HG03575 (cell line): ENCODE measurements around the gene PDK2.

Experiments
- ATAC-seq: cut with Tn5 transposase; IDR thresholded peaks from one replicate; pipeline ENCODE4 v1.9.1; 2021; ENCODE audit not compliant: unreplicated experiment, insufficient number of reproducible peaks, low FRiP score; ENCODE audit errors: extremely low read depth

PDK2 gene

DNA sequence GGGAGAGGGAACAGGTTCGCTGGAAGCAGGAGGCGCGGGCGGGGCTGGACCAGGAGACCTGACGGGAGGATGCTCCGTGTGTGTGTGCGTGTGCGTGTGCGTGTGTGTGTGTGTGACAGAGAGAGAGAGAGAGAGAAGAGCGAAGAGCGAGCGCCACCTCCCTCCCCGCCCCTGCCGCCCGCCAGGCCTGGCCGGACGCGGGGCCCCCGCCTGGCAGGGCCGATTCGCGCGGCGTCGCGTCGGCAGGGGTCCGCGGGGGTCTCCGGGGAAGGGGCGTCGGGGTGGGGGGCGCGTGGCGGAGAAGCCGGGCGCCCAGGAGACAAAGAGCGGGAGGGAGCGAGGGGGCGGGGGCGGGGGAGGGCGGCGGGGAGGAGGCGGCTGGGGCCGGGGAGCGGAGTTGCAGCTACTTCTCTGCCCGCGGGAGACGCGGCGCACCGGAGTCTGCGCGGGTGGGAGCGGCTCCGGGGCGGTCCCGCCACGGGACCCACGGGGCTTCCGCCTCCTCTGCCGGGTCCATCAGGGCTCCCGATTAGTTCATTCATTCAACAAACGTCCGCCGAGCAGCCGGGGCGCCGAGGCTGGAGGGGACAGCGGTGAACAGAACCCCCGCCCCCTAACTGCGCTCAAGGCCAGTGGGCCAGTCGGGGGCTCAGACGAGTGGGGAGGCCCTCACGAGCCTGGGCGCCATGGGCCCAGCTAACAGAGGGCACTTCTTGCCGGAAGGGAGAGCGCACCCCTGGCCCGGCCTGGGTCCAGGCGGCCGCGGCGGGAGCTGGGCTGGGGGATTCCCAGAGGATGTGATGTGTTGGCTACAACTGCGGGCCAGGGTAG is 34.8 kb downstream of the PDK2 start, which contains the start of gene SAMD14:
Gene SAMD14 (minus strand): TSS at position 433 of the 831 bp plus-strand sequence. CDS start 5,201 bp downstream, outside the sequence.
- no peak for ATAC-seq

DNA sequence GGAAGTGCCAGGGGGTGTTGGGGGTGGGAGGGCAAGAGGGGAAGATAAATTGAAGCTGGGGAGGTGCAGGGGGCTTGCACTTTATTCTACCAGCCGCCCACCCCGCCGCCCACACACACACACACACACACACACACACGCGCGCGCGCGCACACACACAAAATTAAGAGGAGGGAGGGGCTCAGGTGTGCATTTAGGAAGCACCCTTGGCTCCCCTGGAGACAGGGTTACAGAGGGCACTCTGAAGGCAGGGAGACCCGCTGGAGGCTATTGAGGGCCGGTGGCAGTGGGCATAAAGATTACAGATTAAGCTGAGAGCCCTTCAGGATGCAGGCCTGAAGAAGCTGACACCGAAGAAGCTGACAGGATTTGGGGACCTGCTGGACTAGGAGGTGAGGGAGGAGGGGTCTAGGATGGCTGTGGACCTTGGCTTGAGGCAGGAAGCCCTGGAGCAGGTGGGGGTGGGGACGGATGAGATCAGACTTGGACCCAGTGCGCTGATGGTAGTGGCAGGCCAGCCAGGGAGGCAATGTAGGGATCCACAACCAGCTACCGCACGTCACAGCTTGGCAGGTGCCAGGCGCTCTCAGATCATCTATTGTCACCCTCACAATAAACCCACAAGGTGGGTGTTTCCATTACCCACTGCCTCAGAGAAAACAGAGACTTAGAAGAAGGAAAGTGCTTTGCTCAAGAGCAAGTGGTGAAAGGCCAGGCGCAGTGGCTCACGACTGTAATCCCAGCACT is 35.6 kb downstream of the PDK2 start:
- ATAC-seq = no peak

DNA sequence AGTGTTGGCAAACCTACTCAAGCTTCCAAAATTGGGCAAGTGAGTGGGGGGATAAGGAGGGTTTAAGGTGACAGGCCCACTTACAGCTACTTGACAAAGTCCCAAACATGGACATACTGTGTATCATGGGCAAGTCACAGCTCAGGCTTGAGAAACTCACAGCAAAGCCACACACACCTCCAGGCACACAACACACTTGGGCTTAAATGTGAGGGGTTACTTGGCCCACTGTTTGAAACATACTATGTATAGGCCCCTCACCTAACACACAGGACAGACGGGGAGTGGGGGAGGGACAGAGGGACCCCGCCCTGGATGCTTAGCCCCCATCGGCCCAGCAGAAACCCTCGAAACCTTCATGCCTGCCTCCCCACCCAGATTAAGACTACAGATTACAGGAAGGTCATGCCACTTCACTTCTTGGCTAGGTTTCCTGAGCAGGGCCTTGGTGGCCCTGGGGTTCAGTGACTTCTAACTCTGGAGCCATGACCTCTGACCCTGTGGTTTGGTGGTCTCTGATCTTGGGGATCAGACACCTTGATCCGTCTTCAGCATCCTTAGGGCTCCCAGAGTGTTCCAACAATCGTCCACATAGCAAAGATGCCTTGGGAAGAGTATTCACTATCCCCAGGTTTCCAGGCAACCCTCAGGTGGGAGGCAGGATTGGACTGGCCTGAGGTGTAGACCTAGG is 37.1 kb downstream of the PDK2 start:
- no peak for ATAC-seq

DNA sequence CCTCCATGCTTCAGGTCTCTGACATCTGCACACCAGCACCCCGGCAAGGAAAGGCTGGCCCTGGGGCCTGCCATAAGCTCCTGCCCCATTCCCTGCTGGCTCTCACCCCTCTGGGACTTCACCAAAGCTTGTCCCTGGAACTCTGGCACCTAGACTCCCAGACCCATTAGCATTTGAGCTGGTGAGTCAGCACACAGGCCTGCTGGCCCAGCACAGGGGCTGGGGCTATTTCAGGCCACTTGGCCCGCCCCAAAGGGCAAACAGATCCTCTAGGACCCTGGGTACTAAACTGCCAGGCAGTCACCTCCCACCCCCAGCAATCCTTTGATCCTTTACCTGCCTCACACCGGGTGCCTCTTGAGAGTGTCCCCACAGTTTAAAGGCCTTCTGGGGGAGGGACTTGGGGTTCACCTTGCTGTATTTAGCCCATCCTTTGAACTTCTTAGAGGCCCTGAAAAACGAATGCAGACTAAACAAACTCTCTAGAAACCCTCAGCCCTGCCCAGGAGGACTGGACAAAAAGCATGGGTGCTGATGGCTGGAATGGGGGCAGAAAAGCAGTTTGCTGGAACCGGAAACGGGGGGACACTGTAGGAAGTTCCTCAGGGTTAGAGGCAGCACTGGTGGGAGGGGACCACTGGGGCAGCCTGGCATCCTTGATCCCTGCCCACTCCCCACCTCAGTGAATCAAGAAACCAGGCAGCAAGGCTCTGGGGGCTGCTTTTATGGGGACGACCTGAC is 38.0 kb downstream of the PDK2 start:
- ATAC-seq = no peak

DNA sequence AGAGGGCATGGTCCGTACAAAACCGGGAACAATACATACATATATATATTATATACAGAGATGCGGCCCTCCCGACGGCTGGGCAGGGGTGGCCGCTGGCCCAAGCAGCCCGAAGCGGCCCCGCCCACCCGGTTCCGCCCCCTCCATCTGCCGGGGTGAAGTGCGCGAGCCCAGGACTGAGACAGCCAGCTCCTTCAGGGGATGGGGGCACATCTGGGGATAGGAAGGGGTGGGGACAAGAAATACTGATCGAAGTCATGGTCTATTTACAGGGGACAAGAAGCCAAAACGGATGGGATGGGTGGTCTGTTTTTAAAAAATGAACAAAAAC is 38.6 kb downstream of the PDK2 start:
- ATAC-seq = no peak

DNA sequence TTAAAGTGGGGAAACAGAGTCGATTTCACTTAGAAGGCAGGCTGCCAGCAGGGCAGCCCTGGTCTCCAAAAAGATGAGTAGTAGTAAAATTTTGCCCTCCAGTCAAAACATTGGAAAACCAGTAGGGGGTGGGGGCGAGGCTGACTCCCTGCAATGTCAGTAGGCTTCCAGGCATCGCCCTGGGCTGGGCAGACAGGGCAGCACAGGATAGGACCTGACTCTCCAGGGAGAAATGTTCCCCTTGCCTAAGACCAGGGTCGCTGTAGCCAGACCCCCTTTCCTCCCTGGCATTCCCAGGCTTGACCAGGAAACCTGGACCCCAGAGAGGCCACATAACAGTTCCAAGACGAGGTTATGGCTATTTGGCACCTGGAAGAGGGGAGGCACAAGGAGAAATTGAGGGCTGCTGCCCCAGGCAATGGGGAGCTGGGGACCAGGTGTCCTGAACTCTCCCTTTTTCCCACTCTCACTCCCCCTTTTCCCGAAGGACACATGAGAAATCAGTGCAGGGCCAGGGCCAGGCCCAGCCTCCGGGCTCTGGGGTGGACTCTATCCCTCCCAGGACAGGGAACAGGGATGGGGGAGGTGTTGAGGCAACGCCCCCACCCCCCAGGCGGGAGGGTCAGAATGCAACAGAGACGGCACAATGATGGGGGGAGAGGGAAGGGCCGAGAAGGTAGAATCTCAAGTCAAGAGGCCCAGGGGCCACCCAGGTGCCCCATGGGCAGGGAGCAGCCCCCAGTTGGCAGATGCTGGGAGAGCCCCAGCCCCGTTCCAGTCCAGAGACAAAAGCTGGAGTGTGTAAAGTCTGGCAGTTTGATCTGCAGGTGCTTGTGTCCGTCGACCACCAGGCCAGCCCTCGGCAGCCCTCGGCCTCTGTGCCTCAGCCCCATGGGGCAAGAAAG is 39.3 kb downstream of the PDK2 start:
- no peak for ATAC-seq

DNA sequence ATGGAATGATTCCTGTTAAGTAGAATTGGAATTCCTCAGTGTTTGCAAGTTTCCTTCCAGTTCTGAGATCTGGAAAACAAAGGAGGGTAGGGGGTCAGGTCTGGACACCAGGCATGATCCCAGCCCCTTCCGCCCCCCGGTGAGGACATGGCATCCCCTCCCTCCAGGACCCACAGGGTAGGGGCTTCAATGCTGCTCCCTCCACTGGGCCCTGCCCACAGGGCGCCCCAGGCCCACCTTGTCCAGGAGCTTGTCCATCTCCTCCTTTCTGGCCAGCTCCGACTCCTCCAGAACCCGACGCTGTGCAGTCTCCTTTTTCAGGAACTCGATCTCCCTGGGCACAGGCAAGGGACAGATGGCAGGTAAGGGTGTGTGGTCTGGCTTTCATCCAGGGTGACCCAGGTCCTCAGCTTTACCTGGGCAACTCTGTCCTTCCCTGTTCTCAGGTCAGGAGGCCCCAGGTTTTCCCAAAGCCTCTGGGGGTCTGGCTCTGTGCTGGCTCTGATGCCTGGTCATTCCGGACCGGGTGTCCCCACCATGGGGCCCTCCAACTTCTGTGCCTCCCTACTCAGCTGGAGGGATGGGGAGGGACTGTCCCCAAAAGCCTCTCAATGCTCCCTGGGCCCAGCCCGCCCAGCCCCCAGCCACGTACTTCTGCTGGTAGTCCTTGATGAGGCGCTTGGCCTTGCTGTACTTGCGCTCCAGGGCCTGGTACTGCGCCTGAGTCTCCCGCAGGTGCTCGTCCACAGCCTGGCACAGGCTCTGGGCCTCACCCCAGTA is 40.4 kb downstream of the PDK2 start:
- ATAC-seq = no peak

DNA sequence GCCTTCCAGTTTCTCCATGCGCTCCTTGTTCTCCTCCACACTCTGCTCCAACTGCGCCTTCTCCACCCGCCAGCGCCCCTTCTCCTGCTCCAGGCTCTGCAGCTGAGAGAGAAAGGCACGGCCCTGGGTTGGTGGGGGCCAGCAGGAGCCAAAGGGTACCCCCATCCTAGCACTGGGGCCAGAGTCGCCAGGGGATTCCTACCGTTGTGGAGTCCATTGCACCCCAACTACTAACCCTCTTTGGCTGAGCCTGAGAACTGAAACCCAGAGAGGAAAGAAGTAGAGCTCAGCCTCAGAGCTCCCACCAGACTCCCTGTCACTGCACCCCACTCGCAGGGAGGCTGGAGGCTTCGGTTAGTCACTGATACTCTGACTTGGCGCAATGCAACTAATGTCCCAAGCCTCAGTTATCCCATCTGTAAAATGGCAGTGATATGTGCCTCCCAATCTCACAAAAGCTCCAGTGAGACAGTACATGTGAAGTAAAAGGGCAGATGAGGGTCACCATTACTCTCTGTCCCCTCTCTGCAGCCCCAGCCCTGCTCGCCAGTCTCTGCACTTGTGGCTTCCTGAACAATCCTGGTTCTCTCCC is 41.0 kb downstream of the PDK2 start:
- no peak for ATAC-seq

DNA sequence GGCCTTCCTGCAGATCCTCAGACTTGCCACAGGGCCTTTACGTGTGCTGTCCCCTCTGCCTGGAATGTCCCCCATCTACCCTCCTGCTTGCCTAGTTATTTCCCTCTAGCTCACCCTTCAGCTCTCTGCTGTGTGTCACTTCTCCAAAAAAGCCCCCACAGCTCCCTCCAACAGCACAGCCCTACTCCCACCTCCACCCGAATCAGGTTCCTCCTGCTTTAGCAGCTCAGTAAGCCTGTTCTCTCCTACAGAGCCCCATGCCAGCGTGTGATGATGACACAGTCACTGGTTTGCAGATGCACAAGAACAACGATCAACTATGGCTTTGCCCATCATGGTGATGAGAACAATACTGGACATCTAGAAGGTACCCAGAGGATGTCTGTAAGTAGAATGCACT is 41.9 kb downstream of the PDK2 start:
- ATAC-seq = no peak

DNA sequence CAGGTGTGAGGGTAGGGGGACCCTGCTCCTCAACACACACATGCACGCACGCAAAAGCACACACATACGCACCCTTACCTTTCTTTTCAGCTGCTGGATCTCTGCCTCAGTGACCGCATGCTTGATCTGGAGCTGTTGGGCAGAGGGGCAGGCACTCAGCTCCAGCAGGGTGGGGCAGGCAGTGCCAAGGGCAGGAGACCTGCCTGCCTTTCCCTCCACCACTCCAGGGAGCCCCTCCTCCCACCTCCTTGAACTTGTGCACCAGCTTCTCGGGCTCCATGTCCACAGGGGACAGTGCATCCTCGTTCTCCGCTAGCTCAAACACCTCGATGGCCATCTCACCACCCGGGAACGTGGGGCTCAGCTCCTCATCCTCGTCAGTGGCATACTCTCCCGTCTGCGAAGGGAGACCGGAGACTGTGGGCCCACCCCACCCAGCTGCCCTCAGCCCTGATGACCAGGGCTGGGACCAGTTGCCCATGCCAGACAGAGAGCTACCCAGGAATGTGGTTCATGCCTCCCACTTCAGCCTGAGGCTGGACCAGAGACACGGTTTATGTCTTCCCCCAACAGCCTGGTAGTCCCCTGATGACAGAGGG is 44.1 kb downstream of the PDK2 start:
- ATAC-seq = no peak

DNA sequence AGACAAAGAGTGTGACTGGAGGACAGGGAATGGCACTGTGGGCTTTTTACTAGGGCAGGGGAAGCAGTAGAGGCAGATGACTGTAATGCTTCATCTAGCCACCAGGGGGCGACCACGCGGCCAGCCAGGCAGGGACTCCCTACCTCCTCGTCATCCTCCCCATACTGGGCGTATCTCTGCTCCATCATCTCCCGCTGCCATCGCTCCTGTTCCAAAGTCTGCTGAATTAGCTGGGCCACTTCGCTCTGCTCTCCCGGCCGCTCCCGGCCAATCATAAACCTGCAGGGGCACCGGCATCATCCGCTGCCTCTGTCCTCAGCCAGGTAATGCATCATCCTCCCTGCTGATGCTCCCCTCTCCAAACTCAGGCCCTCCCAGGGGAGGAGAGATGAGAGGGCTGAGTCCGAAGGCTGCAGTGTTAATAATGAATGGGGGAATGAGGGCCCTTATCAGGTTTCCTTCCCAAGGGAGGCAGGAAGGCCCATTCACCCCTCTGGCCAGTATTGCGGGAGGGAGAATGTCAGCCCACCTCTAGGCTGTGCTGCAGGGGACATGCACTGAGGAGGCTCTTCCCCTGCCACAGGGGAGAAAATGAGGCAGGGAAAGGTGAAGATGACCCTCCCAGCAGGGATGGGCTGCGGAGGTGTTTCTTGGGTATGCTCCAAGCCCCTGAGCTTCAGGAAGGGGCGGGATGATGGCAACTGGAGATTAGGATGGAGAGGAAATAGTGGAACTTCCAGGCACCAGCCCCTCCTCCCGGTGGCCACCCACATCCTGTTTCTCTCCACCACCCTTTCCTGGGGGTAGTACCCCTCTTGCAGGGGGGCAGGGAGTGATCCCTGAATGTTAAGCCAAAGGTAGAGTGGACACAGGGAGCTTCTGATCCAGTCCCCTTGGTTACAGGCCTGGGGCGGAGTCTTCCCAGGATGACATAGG is 45.1 kb downstream of the PDK2 start:
- ATAC-seq = no peak

DNA sequence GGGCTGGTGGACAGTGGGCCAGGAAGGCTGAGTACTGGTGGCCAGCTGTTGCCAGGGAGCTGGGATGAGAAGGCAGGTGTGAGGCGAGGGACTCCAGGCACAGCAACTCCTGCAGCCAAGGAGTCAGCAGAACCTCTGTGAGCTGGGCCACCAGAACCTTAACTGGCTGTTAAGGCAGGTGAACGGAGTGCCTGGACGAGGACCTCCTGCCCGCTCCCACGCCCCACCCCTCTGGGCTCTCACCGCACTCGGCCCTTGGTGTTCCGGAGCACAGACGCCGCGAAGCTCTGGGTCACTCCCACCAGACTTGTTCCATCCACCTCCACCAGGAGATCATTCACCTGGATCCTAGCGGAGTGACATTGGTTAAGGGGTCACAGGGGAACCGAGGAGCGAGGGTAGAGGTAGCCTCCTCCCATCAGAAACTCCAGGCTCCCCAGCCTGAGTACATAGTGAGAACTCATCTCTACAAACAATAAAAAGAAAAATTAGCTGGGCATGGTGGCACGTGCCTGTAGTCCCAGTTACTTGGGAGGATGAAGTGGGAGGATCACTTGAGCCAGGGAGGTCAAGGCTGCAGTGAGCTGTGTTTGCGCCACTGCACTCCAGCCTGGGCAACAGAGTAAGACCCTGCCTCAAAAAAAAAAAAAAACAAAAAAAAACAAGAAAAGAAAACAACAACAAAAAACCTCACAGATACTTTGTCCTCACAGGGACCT is 46.0 kb downstream of the PDK2 start:
- ATAC-seq = no peak

DNA sequence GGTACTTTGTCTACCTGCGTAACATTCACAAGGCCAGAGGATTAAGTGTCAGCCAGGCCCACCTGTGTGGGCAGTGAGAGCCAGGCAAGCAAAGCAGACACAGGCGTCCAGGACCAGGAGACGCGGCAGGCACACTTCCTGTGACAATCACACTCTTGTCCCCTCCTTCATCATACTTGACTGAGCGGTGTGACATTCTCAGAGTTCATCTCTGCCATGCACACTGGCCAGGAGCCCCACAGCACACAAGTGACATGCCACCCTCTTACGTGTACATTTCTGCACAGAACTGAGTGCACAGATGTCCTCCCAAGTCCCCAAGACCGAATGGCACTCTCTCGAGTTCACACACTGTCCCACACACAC is 46.6 kb downstream of the PDK2 start:
- ATAC-seq = no peak

DNA sequence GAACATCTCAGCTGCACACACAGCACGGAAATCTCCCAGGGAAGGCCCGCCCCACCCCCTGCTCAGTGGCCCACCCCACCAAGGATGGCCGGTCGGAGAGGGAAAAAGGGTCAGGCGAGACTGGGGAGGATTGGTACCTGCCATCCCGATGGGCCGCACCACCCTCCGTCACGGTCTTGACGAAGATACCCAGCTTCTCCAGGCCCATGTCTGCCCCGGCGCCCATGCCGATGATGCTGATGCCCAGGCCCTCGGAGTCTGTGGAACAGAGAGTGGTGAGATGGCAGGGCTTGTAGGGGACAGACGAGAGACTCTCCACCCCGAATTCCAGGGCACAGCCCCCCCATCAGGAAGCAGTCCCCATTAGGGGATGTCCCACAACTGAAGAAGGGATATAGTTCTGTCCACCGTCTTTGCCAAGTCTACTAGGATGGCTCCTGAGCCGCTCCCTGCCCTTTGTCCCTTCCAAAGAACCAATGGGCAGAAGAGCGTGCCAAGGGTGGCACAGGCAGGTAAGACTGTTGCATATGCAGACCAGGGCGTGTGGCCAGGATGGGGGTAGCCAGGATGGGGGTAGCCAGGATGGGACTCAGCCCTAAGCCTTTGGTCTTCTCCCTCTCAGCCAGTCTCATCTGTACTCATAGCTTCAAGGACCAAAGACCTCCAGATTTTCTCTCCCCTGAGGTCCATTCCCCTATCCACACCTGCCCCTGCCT is 48.5 kb downstream of the PDK2 start:
- ATAC-seq = no peak

DNA sequence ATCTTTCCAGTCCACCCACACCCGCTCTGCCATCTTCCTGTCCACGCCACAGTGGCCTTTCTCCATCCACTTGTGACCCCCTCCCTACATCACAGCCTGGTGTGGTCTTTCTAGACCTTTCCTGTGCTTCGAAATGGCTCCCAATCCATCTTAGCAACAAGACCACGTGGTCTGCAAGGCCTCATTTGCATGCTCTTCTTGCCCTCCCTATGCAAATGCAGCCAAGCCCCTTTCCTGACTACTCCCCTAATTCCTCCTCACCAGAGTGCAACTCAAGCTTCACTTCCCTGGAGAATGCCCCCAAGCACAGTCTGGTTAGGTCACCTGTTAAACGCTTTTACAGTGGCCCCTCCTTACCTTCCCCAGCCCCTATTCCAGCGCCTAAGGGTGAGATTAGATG is 49.2 kb downstream of the PDK2 start:
- ATAC-seq = no peak
